ENCODE results near the gene CPN2.
A peak's percentile ranks its signal among the peaks of the same experiment; 100 is the strongest.

The CPN2 gene

DNA sequence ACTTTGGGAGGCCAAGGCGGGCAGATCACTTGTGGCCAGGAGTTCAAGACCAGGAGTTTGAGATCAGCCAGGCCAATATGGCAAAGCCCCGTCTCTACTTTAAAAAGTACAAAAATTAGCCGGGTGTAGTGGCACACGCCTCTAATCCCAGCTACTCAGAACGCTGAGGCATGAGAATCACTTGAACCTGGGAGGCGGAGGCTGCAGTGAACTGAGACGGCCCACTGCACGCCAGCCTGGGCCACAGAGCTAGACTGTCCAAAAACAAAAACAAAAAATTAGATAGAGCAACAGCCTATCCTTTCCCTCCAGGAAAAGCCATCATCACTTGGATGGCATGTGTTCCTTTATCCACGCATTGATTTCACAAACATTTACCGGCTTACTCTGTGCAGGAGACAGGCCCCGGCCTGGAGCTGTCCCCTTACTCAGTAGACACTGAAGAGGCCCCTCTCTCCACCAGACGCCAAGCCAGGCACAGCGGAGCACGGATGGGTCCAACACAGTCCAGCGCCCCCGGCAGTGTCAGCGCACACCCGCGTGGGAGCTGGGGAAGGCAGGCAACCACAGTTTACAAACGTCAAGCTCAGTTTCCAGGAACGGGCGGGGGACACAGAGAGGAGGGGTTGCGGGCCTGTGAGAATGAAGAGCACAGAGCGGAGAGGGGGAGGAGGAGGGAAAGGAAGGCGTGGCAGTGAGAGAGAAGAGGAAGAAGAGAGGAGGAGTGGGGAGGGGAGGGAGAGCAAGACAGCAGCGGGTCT, 44.8 kb upstream of the CPN2 start:
- H3K4me3 ChIP-seq (ENCODE audit: low read length), result no peak overlapping the region
- DNase-seq (ENCODE audit: low read depth), result no peak
- TF ChIP-seq, protein P1, sequence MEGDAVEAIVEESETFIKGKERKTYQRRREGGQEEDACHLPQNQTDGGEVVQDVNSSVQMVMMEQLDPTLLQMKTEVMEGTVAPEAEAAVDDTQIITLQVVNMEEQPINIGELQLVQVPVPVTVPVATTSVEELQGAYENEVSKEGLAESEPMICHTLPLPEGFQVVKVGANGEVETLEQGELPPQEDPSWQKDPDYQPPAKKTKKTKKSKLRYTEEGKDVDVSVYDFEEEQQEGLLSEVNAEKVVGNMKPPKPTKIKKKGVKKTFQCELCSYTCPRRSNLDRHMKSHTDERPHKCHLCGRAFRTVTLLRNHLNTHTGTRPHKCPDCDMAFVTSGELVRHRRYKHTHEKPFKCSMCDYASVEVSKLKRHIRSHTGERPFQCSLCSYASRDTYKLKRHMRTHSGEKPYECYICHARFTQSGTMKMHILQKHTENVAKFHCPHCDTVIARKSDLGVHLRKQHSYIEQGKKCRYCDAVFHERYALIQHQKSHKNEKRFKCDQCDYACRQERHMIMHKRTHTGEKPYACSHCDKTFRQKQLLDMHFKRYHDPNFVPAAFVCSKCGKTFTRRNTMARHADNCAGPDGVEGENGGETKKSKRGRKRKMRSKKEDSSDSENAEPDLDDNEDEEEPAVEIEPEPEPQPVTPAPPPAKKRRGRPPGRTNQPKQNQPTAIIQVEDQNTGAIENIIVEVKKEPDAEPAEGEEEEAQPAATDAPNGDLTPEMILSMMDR (IDR thresholded peaks at IDR 0.05; ENCODE audit: insufficient read depth, low read depth, low read length, missing control alignments), result no peak

- DNase-seq (ENCODE audit: low read depth), result peak; percentile 83
- no peak overlapping the region for H3K4me3 ChIP-seq (ENCODE audit: low read length)
- TF ChIP-seq, protein P1 (IDR thresholded peaks at IDR 0.05; ENCODE audit: insufficient read depth, low read depth, low read length, missing control alignments), result no peak
These were observed 44.1 kb upstream of the CPN2 start for GRCh38 chr3:194395212-194395611.

GRCh38 chr3:194392576-194392975, 41.4 kb upstream of the CPN2 start:
- no peak overlapping the region for H3K4me3 ChIP-seq (ENCODE audit: low read length)
- no peak for DNase-seq (ENCODE audit: low read depth)
- TF ChIP-seq, protein P1 (IDR thresholded peaks at IDR 0.05; ENCODE audit: insufficient read depth, low read depth, low read length, missing control alignments), result no peak

- H3K4me3 ChIP-seq (ENCODE audit: low read length), result no peak overlapping the region
- DNase-seq (ENCODE audit: low read depth), result no peak
- TF ChIP-seq, protein P1 (IDR thresholded peaks at IDR 0.05; ENCODE audit: insufficient read depth, low read depth, low read length, missing control alignments), result no peak
These were observed 39.7 kb upstream of the CPN2 start for GRCh38 chr3:194390835-194391234.

DNA sequence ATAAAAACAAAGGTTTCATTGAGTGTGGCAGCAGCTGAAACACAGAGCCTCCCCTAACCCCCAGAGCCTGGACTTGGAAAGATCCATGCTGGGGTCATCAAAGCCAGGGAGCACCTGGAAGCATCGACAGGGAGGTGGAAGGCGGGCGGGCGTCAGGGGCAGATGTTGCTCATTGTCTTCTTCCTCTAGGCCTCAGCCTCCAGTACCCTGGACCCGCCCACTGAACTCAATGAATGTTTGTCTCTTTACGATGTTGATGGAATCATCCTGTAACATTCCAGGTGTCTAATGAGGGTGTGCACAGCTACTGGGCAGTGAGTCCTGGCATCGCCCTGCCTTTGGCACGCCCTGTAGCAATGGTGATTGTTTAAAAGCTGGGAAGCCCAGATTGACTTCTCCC, 38.1 kb upstream of the CPN2 start:
- TF ChIP-seq, protein P1 (IDR thresholded peaks at IDR 0.05; ENCODE audit: insufficient read depth, low read depth, low read length, missing control alignments), result no peak
- H3K4me3 ChIP-seq (ENCODE audit: low read length), result no peak overlapping the region
- DNase-seq (ENCODE audit: low read depth), result no peak

DNA sequence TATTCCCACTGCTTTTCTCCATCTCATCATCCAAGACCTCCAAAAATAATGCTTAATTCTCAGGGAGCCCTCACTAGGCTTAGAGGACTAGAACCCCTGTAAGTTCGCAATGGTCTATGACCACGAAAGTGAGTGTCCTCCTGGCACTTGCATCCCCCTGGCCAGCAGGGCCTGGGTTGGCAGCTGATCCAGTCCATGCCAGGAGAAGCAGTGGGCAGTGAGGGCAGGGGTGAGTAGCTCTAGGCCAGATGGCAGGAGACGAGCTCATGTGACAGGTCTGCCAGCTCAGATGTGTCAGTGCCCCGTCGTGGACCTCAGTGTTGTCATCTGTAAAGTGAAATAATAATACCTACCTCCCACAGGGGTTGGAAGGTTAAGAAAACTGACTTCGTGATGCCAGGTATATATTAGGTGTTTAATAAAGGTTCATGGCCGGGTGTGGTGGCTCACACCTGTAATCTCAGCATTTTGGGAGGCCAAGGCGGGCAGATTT, 36.8 kb upstream of the CPN2 start:
- TF ChIP-seq, protein P1 (IDR thresholded peaks at IDR 0.05; ENCODE audit: insufficient read depth, low read depth, low read length, missing control alignments), result no peak
- no peak for DNase-seq (ENCODE audit: low read depth)
- H3K4me3 ChIP-seq (ENCODE audit: low read length), result no peak overlapping the region

DNA sequence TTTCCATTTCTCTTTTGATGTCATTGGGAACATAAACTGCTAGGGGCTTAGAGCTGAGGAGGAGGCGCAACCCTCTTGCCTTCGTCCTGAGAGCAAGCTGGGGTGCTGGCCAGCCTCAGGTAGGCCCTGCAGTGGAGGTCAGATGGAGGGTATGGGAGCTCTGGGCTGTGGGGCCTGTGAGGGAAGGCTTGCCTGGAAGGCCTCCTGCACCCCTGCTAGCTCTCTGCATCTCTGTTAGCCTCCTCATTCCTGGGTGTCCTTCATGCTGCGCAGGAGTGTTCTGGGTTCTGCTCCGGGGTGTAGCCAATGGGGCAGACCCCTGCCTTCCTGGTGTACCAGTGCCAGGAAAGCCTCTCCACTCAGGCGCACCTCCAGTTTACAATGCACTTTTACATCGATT, 36.1 kb upstream of the CPN2 start:
- TF ChIP-seq, protein P1 (IDR thresholded peaks at IDR 0.05; ENCODE audit: insufficient read depth, low read depth, low read length, missing control alignments), result no peak
- no peak for DNase-seq (ENCODE audit: low read depth)
- H3K4me3 ChIP-seq (ENCODE audit: low read length), result no peak overlapping the region
